Hippocampal formation (tissue), 2 donors: ENCODE data around the gene SORT1.

Source experiments
- DNase-seq, 2 donors: peaks; one replicate each; lab custom pipeline; 2025; lab: John Stamatoyannopoulos, UW

The SORT1 gene

GRCh38 chr1:109275706-109276345, 121.9 kb downstream of the SORT1 start:
- no peak for DNase-seq

DNA sequence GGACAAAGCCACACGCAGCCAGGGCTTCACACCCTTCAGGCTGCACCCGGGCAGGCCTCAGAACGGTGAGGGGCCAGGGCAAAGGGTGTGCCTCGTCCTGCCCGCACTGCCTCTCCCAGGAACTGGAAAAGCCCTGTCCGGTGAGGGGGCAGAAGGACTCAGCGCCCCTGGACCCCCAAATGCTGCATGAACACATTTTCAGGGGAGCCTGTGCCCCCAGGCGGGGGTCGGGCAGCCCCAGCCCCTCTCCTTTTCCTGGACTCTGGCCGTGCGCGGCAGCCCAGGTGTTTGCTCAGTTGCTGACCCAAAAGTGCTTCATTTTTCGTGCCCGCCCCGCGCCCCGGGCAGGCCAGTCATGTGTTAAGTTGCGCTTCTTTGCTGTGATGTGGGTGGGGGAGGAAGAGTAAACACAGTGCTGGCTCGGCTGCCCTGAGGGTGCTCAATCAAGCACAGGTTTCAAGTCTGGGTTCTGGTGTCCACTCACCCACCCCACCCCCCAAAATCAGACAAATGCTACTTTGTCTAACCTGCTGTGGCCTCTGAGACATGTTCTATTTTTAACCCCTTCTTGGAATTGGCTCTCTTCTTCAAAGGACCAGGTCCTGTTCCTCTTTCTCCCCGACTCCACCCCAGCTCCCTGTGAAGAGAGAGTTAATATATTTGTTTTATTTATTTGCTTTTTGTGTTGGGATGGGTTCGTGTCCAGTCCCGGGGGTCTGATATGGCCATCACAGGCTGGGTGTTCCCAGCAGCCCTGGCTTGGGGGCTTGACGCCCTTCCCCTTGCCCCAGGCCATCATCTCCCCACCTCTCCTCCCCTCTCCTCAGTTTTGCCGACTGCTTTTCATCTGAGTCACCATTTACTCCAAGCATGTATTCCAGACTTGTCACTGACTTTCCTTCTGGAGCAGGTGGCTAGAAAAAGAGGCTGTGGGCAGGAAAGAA, 122.9 kb downstream of the SORT1 start:
- no peak for DNase-seq

DNA sequence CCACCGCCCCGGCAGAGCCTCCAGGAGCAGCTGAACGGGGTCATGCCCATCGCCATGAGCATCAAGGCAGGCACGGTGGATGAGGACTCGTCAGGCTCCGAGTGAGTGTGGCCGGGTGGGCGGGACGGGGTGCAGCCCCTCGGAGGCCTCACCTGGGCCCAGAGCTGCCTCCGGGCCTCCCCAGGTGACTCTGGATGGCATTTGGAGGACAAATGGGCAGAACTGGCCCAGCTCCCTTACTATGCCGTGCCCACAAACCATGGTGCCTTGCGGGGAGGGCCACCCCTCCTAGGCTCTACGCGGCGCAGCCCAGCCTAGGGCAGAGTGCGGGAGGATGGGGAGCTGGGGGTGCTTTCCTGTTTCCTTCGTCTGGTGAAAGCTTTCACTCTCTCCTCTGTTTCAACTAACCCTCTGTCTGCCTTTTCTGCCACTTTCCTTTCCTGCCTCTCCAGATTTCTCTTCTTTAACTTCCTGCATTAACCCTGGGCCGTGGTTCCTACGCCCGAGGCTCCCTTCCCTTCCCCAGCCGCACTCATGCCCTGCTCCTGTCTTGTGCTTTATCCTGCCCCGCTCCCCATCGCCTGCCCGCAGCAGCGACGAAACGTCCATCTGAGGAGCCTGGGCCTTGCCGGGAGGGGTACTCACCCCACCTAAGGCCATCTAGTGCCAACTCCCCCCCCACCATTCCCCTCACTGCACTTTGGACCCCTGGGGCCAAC, 124.0 kb downstream of the SORT1 start:
- DNase-seq: no peak

DNA sequence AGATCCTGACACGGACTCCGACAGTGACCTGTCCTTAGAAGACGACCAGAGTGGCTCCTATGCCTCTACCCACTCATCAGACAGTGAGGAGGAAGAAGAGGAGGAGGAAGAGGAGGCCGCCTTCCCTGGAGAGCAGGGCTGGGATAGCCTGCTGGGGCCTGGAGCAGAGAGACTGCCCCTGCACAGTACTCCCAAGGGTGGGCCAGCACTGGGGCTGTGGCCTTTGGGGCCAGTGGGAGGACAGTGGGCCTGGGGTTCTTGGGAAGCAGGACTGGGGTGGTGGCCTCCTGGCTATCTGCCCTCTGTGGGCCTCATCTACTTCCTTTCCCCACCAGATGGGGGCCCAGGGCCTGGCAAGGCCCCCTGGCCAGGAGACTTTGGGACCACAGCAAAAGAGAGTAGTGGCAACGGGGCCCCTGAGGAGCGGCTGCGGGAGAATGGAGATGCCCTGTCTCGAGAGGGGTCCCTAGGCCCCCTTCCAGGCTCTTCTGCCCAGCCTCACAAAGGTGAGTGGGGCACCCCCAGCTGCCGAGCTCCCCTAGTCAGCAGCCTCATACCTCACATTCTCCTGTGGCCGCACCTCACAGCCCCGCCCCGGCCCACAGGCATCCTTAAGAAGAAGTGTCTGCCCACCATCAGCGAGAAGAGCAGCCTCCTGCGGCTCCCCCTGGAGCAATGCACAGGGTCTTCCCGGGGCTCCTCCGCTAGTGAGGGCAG, 124.7 kb downstream of the SORT1 start:
- DNase-seq: no peak

GRCh38 chr1:109272021-109272799, 125.5 kb downstream of the SORT1 start:
- DNase-seq: no peak

DNA sequence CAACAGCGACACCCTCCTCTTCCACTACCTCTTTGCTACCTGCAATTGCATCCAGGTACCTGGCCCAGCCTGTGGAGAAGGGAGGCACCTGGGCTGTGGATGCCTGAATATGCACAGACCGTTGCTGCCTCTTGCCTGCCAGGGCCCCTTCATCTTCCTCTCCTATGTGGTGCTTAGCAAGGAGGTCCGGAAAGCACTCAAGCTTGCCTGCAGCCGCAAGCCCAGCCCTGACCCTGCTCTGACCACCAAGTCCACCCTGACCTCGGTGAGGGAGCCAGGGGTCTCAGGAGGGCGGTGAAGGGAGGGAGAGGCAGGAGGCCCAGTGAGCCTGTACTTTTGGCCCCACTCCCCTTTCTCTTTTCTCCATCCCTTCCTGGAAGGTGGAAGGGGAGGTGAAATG, 126.3 kb downstream of the SORT1 start:
- no peak for DNase-seq

DNA sequence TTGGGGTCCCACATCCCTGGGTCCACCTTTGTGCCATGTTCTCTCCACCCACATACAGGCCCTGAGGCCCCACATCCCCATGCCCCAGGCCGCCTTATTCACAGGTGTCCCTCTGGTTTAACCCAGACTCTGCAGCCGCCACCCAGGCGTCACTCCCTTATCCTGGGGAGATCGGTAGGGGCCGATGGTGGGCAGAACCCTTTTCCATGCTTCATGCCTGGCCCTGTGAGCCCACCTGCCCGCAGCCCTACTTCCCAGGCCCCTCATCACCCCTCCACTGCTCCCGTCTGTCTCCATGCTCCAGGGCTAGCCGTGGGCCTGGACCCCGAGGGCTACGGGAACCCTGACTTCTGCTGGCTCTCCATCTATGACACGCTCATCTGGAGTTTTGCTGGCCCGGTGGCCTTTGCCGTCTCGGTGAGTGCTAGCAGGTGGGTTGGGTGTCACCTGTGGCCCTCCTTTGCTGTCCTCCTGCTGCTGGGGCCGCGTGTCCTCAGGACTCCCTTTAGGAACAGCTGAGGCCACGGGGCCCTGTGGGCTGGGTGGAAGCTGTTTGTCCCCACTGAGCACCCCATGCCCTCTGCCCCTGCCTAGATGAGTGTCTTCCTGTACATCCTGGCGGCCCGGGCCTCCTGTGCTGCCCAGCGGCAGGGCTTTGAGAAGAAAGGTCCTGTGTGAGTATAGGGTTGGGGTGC, 126.9 kb downstream of the SORT1 start:
- no peak for DNase-seq

GRCh38 chr1:109269981-109270622, 127.6 kb downstream of the SORT1 start:
- no peak for DNase-seq

GRCh38 chr1:109269212-109269980, 128.3 kb downstream of the SORT1 start:
- no peak for DNase-seq

DNA sequence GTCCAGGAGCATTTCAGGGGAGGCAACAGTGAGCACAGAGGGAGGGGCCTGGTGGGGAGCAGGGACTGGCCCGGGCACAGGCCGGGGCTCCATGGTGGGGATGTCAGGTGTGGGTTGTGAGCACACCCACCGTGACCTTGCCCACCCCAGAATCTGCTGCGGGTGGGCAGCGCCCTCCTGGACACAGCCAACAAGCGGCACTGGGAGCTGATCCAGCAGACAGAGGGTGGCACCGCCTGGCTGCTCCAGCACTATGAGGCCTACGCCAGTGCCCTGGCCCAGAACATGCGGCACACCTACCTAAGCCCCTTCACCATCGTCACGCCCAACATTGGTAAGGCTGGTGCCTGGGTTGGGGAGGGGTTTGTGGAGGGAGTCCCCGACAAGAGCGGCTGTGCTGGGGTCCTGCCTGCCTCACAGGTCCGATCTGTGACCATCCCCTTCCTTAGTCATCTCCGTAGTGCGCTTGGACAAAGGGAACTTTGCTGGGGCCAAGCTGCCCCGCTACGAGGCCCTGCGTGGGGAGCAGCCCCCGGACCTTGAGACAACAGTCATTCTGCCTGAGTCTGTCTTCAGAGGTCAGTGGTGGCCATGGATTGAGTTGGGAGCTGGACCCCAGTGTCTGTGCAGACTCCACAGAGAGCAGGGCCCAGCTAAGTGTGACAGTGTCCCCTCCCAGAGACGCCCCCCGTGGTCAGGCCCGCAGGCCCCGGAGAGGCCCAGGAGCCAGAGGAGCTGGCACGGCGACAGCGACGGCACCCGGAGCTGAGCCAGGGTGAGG, 129.1 kb downstream of the SORT1 start:
- DNase-seq: no peak

- no peak for DNase-seq
Measured at GRCh38 chr1:109267743-109268300, 129.9 kb downstream of the SORT1 start.

- peak in 1 of 2 donors; percentile 31 for DNase-seq
Measured at GRCh38 chr1:109266965-109267364, 130.8 kb downstream of the SORT1 start.

GRCh38 chr1:109265741-109266330, 131.9 kb downstream of the SORT1 start:
- no peak for DNase-seq

DNA sequence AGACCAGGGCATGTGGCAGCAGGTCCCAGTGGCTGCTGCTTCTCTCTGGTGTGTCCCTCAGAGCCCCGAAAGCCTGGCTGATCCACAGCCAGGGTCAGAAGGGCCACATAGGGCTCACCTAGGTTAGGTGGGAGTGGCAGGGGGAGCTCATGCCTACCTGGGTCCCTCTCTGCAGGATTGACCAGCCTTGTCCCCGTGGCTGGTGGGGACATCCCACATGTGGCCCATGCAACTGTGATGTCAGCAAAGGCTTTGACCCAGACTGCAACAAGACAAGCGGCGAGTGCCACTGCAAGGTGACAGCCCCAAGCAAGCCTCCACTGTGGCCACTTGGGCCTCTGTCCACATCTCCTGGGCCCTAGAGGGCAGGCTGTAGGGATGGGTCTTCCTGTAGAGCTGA, 132.7 kb downstream of the SORT1 start:
- no peak for DNase-seq

DNA sequence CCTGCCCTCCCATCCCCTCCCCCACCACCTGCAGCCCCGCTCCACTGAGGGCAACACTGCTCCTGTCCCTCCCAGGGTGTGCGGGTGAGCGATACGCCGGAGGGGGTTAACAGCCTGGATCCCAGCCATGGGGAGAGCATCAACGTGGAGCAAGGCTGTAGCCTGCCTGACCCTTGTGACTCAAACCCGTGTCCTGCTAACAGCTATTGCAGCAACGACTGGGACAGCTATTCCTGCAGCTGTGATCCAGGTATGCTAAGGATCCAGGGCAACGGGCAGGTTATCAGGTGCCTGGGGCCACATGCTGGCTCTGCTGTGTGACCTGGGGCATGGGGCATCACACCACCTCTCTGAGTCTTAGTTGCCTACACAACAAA, 133.4 kb downstream of the SORT1 start:
- no peak for DNase-seq

- peak; percentile 87 to 92 for DNase-seq
Measured at GRCh38 chr1:109263597-109264378, 133.9 kb downstream of the SORT1 start.

DNA sequence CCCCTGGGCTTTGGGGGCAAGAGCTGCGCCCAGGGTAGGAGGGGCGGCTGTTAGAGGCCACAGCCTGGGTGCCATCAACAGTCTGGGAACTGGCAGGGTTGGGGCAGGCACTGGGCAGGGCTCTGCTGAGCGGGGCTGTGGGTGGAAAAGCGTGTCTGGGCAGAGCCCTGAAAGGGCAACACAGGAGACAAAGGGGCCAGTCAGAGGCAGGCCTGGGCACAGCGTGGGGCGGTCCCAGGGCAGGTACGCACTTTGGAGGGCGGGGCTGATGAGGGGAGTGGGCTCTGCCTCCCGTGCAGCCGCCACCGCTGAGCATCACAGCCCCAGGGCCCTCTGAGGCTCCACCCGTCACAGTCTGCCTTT, 134.5 kb downstream of the SORT1 start:
- no peak for DNase-seq
